H9 (cell line): ENCODE measurements around the gene PACS1. TPM values are rescaled to one million over a fixed set of nuclear protein-coding genes. Genes with fewer than 3 reads are reported as not detected.

ENCODE experiments used
- DNase-seq: peaks from one replicate; pipeline ENCODE4 v3.0.0-alpha.2; 2017
- H2AFZ ChIP-seq: one replicate; pipeline ENCODE4 v1.6.1; 2013; ENCODE audit warnings: mild to moderate bottlenecking, low read length, control low read depth, moderate library complexity
- H2AK5ac ChIP-seq: 2 replicates; pipeline ENCODE4 v1.6.1; 2013; ENCODE audit warnings: low read length, control low read depth, mixed read lengths; ENCODE audit not compliant: insufficient read length
- H2BK120ac ChIP-seq: one replicate; pipeline ENCODE4 v1.6.1; 2013; ENCODE audit warnings: low read depth, mild to moderate bottlenecking, low read length, control low read depth, inconsistent platforms; ENCODE audit not compliant: poor library complexity, severe bottlenecking
- H2BK12ac ChIP-seq: 2 replicates; pipeline ENCODE4 v1.6.1; 2013; ENCODE audit warnings: low read length, control low read depth, mixed read lengths, low read depth; ENCODE audit not compliant: insufficient read length
- H2BK15ac ChIP-seq: 2 replicates; pipeline ENCODE4 v1.6.1; 2013; ENCODE audit warnings: low read depth, low read length, control low read depth
- H2BK20ac ChIP-seq: one replicate; pipeline ENCODE4 v1.6.1; 2013; ENCODE audit warnings: low read depth, mild to moderate bottlenecking, low read length, control low read depth, inconsistent platforms; ENCODE audit not compliant: poor library complexity, severe bottlenecking
- H2BK5ac ChIP-seq: 2 replicates; pipeline ENCODE4 v1.6.1; 2013; ENCODE audit warnings: low read length, control low read depth, mixed read lengths; ENCODE audit not compliant: insufficient read length
- H3K14ac ChIP-seq: 2 replicates; pipeline ENCODE4 v1.6.1; 2013; ENCODE audit warnings: low read length, control low read depth; ENCODE audit not compliant: insufficient read depth
- H3K18ac ChIP-seq: 2 replicates; pipeline ENCODE4 v1.6.1; 2013; ENCODE audit warnings: low read depth, mild to moderate bottlenecking, mixed read lengths, low read length, control low read depth; ENCODE audit not compliant: insufficient read length
- H3K23ac ChIP-seq: 2 replicates; pipeline ENCODE4 v1.6.1; 2013; ENCODE audit warnings: low read length, control low read depth, mixed read lengths, low read depth; ENCODE audit not compliant: insufficient read length
- H3K23me2 ChIP-seq: 2 replicates; pipeline ENCODE4 v1.6.1; 2013; ENCODE audit warnings: low read depth, mild to moderate bottlenecking, mixed read lengths, low read length, control low read depth; ENCODE audit not compliant: insufficient read length, poor library complexity, severe bottlenecking
- H3K27ac ChIP-seq: 2 replicates; pipeline ENCODE4 v1.5.1; 2013; ENCODE audit warnings: low read length, control low read depth, mixed read lengths, low read depth; ENCODE audit not compliant: insufficient read length
- H3K27me3 ChIP-seq: 2 replicates; pipeline ENCODE4 v1.6.1; 2013; ENCODE audit warnings: low read length, control low read depth, inconsistent platforms; ENCODE audit not compliant: insufficient read depth
- H3K4ac ChIP-seq: 2 replicates; pipeline ENCODE4 v1.6.1; 2013; ENCODE audit warnings: low read depth, mild to moderate bottlenecking, control low read depth, inconsistent platforms, low read length, moderate library complexity
- H3K4me1 ChIP-seq: 2 replicates; pipeline ENCODE4 v1.6.1; 2013; ENCODE audit warnings: low read length, control low read depth, inconsistent platforms; ENCODE audit not compliant: insufficient read depth
- H3K4me2 ChIP-seq: 2 replicates; pipeline ENCODE4 v1.6.1; 2013; ENCODE audit warnings: low read length, control low read depth, mixed read lengths; ENCODE audit not compliant: insufficient read length, insufficient read depth
- H3K56ac ChIP-seq: 2 replicates; pipeline ENCODE4 v1.6.1; 2013; ENCODE audit warnings: low read depth, mild to moderate bottlenecking, mixed read lengths, low read length, control low read depth; ENCODE audit not compliant: insufficient read length
- H3K79me1 ChIP-seq: 2 replicates; pipeline ENCODE4 v1.6.1; 2013; ENCODE audit warnings: low read depth, mild to moderate bottlenecking, moderate library complexity, low read length, control low read depth, inconsistent platforms; ENCODE audit not compliant: insufficient read depth, poor library complexity, severe bottlenecking
- H3K79me2 ChIP-seq: 2 replicates; pipeline ENCODE4 v1.6.1; 2013; ENCODE audit warnings: low read length, control low read depth, inconsistent platforms; ENCODE audit not compliant: insufficient read depth
- H3K9ac ChIP-seq: 2 replicates; pipeline ENCODE4 v1.6.1; 2013; ENCODE audit warnings: low read length, control low read depth, mixed read lengths; ENCODE audit not compliant: insufficient read length; ENCODE audit errors: extremely low read depth
- H3K9me3 ChIP-seq: one replicate; pipeline ENCODE4 v1.6.1; 2013; ENCODE audit warnings: low read depth, low read length, inconsistent platforms; ENCODE audit not compliant: control insufficient read depth
- H3T11ph ChIP-seq: one replicate; pipeline ENCODE4 v1.6.1; 2013; ENCODE audit warnings: mild to moderate bottlenecking, low read length, control low read depth, inconsistent platforms
- H4K20me1 ChIP-seq: one replicate; pipeline ENCODE4 v1.6.1; 2013; ENCODE audit not compliant: control insufficient read depth, insufficient read length, insufficient read depth
- H4K5ac ChIP-seq: 2 replicates; pipeline ENCODE4 v1.6.1; 2013; ENCODE audit warnings: low read depth, mild to moderate bottlenecking, mixed read lengths, low read length, control low read depth; ENCODE audit not compliant: insufficient read length
- H4K8ac ChIP-seq: replicated peaks from 2 replicates; pipeline ENCODE4 v1.6.1; 2013; ENCODE audit warnings: low read length, control low read depth, mixed read lengths, low read depth; ENCODE audit not compliant: insufficient read length
- H4K91ac ChIP-seq: 2 replicates; pipeline ENCODE4 v1.6.1; 2013; ENCODE audit warnings: low read depth, mild to moderate bottlenecking, moderate library complexity, mixed read lengths, low read length, control low read depth; ENCODE audit not compliant: insufficient read length
- H3K27ac Mint-ChIP-seq, 3 experiments: 2 replicates in 2 of 3; 3 replicates in 1 of 3; pipeline ENCODE4 v1.8.0; 2020 to 2021; ENCODE audit warnings: mixed read lengths in 3 of 3, mild to moderate bottlenecking in 1 of 3, moderate library complexity in 1 of 3
- H3K27me3 Mint-ChIP-seq: 2 replicates; pipeline ENCODE4 v1.8.0; 2021; ENCODE audit warnings: low read depth, mild to moderate bottlenecking, moderate library complexity, mixed read lengths
- H3K36me3 Mint-ChIP-seq, 3 experiments: 2 replicates in 2 of 3; 3 replicates in 1 of 3; pipeline ENCODE4 v1.8.0; 2020 to 2021; ENCODE audit warnings: low read depth in 3 of 3, mixed read lengths in 3 of 3; ENCODE audit not compliant: insufficient read depth in 1 of 3
- H3K4me1 Mint-ChIP-seq, 2 experiments: 2 replicates each; pipeline ENCODE4 v1.8.0; 2020; ENCODE audit warnings: mixed read lengths in 2 of 2
- H3K4me3 Mint-ChIP-seq, 2 experiments: 2 replicates in 1 of 2; 3 replicates in 1 of 2; pipeline ENCODE4 v1.8.0; 2020 to 2021; ENCODE audit warnings: mild to moderate bottlenecking in 2 of 2, mixed read lengths in 2 of 2, moderate library complexity in 1 of 2
- H3K9me3 Mint-ChIP-seq, 2 experiments: 2 replicates in 1 of 2; 3 replicates in 1 of 2; pipeline ENCODE4 v1.8.0; 2020; ENCODE audit warnings: mild to moderate bottlenecking in 2 of 2, mixed read lengths in 2 of 2, moderate library complexity in 1 of 2
- WGBS: extraction: QIAGEN DNeasy Blood & Tissue Kit; methylation state at CpG from one replicate; pipeline ENCODE4 v1.1.7; 2013; ENCODE audit warnings: missing lambda C conversion rate, low lambda C conversion rate, mixed read lengths; ENCODE audit not compliant: insufficient read length; ENCODE audit errors: extremely low coverage; 5-methylcytosine and 5-hydroxymethylcytosine counted together
- total RNA-seq: library from RNA; stranded (reverse); gene quantifications from 2 replicates; pipeline ENCODE4 v1.2.1, GENCODE V29; 2021
- TF ChIP-seq, protein P1 (sequence below): fragments of 200-600 bp; sonication (generic); conservative IDR thresholded peaks from 3 replicates; pipeline ENCODE4 v1.8.0; 2021; ENCODE audit warnings: antibody characterized with exemption, mild to moderate bottlenecking

PACS1 gene
- total RNA-seq, 1 experiment from 2014 or later: 35.5 TPM

DNA sequence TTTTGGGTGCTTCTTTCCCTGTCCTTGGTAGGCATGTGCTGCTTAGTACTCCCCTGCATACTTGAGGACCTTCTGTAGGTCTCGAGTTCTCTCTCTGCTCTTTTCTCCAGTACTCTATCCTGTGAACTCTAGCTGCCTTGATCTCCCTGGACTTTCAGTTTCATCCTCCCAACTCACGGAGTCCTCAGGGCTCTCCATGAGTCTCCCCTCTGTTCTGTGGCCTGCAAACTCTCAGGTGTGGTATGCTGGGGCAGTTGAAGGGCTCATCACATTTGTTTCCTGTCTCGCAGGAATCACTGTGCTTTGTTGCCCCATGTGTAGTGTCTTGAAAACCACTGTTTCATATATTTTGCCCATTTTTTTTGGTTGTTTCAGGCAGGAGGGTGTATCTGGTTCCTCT, 3.3 kb upstream of the PACS1 start:
- Mint-ChIP-seq H3K27me3 (no peaks in the 10 kb centered on the region), H3K4me3 (no peak overlapping the region), H3K9me3 (no peaks in the 10 kb centered on the region), H3K36me3 (peaks cover 53 to 73% (median 70%) of the 10 kb centered on the region in 3 experiments), H3K27ac (no peak overlapping the region), H3K4me1 (peaks cover 20 to 23% of the 10 kb centered on the region in 2 experiments)
- H3K23me2 ChIP-seq: peaks cover 4% of the 10 kb centered on the region
- no peak overlapping the region for H4K8ac ChIP-seq
- no CpG with 5 or more reads among the region's 3 CpGs for WGBS
- no peak overlapping the region for H3K4ac ChIP-seq
- H3T11ph ChIP-seq: no peak overlapping the region
- H2AK5ac ChIP-seq: no peak overlapping the region
- H3K18ac ChIP-seq: no peak overlapping the region
- DNase-seq: no peak
- no peak overlapping the region for H2BK15ac ChIP-seq
- no peak overlapping the region for H4K5ac ChIP-seq
- H3K14ac ChIP-seq: no peak overlapping the region
- no peak overlapping the region for H3K27ac ChIP-seq
- H3K56ac ChIP-seq: no peak overlapping the region
- no peak overlapping the region for H3K9ac ChIP-seq
- TF ChIP-seq, protein P1, sequence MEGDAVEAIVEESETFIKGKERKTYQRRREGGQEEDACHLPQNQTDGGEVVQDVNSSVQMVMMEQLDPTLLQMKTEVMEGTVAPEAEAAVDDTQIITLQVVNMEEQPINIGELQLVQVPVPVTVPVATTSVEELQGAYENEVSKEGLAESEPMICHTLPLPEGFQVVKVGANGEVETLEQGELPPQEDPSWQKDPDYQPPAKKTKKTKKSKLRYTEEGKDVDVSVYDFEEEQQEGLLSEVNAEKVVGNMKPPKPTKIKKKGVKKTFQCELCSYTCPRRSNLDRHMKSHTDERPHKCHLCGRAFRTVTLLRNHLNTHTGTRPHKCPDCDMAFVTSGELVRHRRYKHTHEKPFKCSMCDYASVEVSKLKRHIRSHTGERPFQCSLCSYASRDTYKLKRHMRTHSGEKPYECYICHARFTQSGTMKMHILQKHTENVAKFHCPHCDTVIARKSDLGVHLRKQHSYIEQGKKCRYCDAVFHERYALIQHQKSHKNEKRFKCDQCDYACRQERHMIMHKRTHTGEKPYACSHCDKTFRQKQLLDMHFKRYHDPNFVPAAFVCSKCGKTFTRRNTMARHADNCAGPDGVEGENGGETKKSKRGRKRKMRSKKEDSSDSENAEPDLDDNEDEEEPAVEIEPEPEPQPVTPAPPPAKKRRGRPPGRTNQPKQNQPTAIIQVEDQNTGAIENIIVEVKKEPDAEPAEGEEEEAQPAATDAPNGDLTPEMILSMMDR: no peak
- no peak overlapping the region for H2BK5ac ChIP-seq
- H3K27me3 ChIP-seq: no peaks in the 10 kb centered on the region
- no peaks in the 10 kb centered on the region for H3K9me3 ChIP-seq
- H3K4me2 ChIP-seq: no peak overlapping the region
- H3K23ac ChIP-seq: no peak overlapping the region
- H2BK120ac ChIP-seq: no peak overlapping the region
- no peak overlapping the region for H2BK12ac ChIP-seq
- no peaks in the 10 kb centered on the region for H4K20me1 ChIP-seq
- no peak overlapping the region for H4K91ac ChIP-seq
- H3K79me1 ChIP-seq: no peaks in the 10 kb centered on the region
- no peaks in the 10 kb centered on the region for H3K4me1 ChIP-seq
- no peak overlapping the region for H2AFZ ChIP-seq
- no peak overlapping the region for H2BK20ac ChIP-seq
- H3K79me2 ChIP-seq: no peaks in the 10 kb centered on the region
